Nephron progenitor cell (in vitro differentiated cells): ENCODE results near the gene MAGI1.
"Not testable (repeated sequence)": the region's sequence is repeated elsewhere in the genome, so short reads cannot be mapped to it uniquely, and the experiment has no call there.

Source experiments
- DNase-seq: peaks from one replicate; pipeline ENCODE4 v3.0.0; 2021
- H3K27ac Mint-ChIP-seq: 2 replicates; pipeline ENCODE4 v1.8.0; 2021; ENCODE audit warnings: mild to moderate bottlenecking, moderate library complexity, mixed read lengths
- H3K27me3 Mint-ChIP-seq: 2 replicates; pipeline ENCODE4 v1.8.0; 2021; ENCODE audit warnings: mild to moderate bottlenecking, low read depth, mixed read lengths; ENCODE audit not compliant: poor library complexity
- H3K36me3 Mint-ChIP-seq: 2 replicates; pipeline ENCODE4 v1.8.0; 2021; ENCODE audit warnings: low read depth, mixed read lengths
- H3K4me1 Mint-ChIP-seq: 2 replicates; pipeline ENCODE4 v1.8.0; 2021; ENCODE audit warnings: mixed read lengths
- H3K4me3 Mint-ChIP-seq: 2 replicates; pipeline ENCODE4 v1.8.0; 2021; ENCODE audit warnings: mild to moderate bottlenecking, moderate library complexity, mixed read lengths
- H3K9me3 Mint-ChIP-seq: 2 replicates; pipeline ENCODE4 v1.8.0; 2021; ENCODE audit warnings: mild to moderate bottlenecking, moderate library complexity, mixed read lengths
- TF ChIP-seq, protein P1 (sequence below): fragments of 200-600 bp; sonication (generic); IDR thresholded peaks from 2 replicates; pipeline ENCODE4 v1.5.0; 2021; ENCODE audit warnings: antibody characterized with exemption

Gene MAGI1

GRCh38 chr3:66048051-66048395 is 9.3 kb upstream of the MAGI1 start:
- TF ChIP-seq, protein P1, sequence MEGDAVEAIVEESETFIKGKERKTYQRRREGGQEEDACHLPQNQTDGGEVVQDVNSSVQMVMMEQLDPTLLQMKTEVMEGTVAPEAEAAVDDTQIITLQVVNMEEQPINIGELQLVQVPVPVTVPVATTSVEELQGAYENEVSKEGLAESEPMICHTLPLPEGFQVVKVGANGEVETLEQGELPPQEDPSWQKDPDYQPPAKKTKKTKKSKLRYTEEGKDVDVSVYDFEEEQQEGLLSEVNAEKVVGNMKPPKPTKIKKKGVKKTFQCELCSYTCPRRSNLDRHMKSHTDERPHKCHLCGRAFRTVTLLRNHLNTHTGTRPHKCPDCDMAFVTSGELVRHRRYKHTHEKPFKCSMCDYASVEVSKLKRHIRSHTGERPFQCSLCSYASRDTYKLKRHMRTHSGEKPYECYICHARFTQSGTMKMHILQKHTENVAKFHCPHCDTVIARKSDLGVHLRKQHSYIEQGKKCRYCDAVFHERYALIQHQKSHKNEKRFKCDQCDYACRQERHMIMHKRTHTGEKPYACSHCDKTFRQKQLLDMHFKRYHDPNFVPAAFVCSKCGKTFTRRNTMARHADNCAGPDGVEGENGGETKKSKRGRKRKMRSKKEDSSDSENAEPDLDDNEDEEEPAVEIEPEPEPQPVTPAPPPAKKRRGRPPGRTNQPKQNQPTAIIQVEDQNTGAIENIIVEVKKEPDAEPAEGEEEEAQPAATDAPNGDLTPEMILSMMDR = no peak
- Mint-ChIP-seq H3K27me3 (peaks cover 7% of the 10 kb centered on the region), H3K4me1 (peaks cover 16% of the 10 kb centered on the region), H3K9me3 (peaks cover 4% of the 10 kb centered on the region), H3K36me3 (no peaks in the 10 kb centered on the region), H3K4me3 (no peak overlapping the region), H3K27ac (no peak overlapping the region)
- DNase-seq = no peak

DNA sequence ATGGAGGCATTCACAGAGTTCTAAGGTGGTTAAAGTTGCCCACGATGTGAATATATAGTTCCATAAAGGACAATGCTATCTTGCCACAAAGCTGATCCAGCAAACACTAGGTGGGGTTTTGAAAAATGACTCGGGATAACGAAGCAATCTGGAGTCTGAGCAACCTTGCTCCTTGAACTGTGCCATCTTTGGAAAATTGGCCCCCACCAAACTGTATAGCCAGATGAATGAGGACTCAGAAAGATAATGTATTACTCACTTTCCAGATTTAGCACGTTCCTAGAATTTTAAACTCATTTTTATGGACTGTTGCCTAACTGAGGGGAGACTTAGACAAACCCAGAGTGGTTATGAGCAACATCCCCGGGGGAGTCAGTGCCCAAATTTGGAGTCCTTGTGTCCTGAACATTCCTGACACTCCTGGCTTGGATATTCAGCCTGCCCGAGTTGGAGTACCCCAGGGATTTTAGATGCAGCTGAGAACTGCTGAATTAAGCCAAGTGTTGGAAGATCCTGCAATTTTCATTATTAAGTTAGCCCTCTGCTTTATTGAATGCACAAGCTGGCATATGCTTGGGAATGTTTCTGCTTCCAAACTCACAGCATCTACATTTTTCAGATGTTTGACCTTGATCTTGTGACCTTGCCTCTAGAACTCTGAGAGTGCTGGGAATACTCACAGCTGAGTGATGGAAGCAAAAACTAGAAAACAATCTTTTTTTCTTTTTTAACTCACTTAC is 8.8 kb upstream of the MAGI1 start:
- Mint-ChIP-seq H3K27me3 (peaks cover 8% of the 10 kb centered on the region), H3K4me3 (no peak overlapping the region), H3K9me3 (peaks cover 4% of the 10 kb centered on the region), H3K4me1 (peaks cover 10% of the 10 kb centered on the region), H3K36me3 (no peaks in the 10 kb centered on the region), H3K27ac (no peak overlapping the region)
- TF ChIP-seq, protein P1 = no peak
- DNase-seq = no peak

DNA sequence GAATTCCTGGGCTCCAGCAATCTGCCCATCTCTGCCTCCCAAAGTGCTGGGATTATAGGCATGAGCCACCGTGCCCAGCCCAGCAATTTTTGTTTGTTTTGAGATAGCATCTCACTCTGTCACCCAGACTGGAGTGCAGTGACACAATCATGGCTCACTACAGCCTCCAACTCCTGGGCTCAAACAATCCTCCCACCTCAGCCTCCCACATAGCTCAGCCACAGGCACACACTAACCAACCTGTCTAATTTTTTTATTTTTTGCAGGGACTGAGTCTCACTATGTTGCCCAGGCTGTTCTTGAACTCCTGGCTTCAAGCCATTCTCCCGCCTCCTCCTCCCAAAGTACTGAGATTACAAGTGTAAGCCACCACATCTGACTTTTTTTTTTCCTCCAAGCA is 7.6 kb upstream of the MAGI1 start:
- H3K27me3 Mint-ChIP-seq = peaks cover 14% of the 10 kb centered on the region
- DNase-seq, H3K4me3 Mint-ChIP-seq, H3K36me3 Mint-ChIP-seq, H3K9me3 Mint-ChIP-seq, H3K4me1 Mint-ChIP-seq, H3K27ac Mint-ChIP-seq: not testable (repeated sequence)

GRCh38 chr3:66041828-66042227 is 3.1 kb upstream of the MAGI1 start:
- H3K9me3 Mint-ChIP-seq = no peaks in the 10 kb centered on the region
- H3K4me1 Mint-ChIP-seq = peaks cover 15% of the 10 kb centered on the region
- H3K36me3 Mint-ChIP-seq = no peaks in the 10 kb centered on the region
- no peak overlapping the region for H3K4me3 Mint-ChIP-seq
- peaks cover 15% of the 10 kb centered on the region for H3K27me3 Mint-ChIP-seq
- DNase-seq = no peak
- TF ChIP-seq, protein P1 = no peak
- H3K27ac Mint-ChIP-seq = no peak overlapping the region

- no peak overlapping the region for H3K27ac Mint-ChIP-seq
- peak overlapping the region; percentile 18 for H3K4me3 Mint-ChIP-seq
- H3K4me1 Mint-ChIP-seq = peaks cover 22% of the 10 kb centered on the region
- no peaks in the 10 kb centered on the region for H3K36me3 Mint-ChIP-seq
- peaks cover 15% of the 10 kb centered on the region for H3K27me3 Mint-ChIP-seq
- TF ChIP-seq, protein P1 = no peak
- H3K9me3 Mint-ChIP-seq = no peaks in the 10 kb centered on the region
- no peak for DNase-seq
Observed at GRCh38 chr3:66041116-66041515, 2.4 kb upstream of the MAGI1 start.

DNA sequence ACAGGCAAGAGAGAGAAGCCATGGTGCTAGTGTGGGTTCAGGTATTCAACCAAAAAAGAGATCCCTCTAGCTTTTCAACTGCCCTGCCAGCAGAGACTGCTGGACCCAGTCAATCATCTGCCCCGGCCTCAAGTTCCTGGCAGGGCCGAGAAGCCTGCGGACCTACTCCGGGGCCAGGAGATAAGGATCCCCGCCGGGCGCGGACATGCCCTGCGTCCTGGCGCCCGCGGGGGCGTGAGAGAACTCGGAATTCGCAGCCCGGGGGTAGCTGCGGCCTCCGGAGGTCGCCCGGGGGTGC is 821 bp upstream of the MAGI1 start:
- Mint-ChIP-seq H3K36me3 (peaks cover 4% of the 10 kb centered on the region), H3K9me3 (no peaks in the 10 kb centered on the region), H3K27ac (no peak overlapping the region), H3K4me1 (peaks cover 38% of the 10 kb centered on the region), H3K27me3 (peaks cover 11% of the 10 kb centered on the region), H3K4me3 (peak overlapping the region; percentile 98)
- TF ChIP-seq, protein P1 = no peak
- peak; percentile 56 for DNase-seq
